ENCODE measurements around the gene FOXP1. TPM values are rescaled to one million over a fixed set of nuclear protein-coding genes. Genes with fewer than 3 reads are reported as not detected.

The FOXP1 gene
- total RNA-seq, 1 donor from 2014 or later, result 27.3 TPM

DNA sequence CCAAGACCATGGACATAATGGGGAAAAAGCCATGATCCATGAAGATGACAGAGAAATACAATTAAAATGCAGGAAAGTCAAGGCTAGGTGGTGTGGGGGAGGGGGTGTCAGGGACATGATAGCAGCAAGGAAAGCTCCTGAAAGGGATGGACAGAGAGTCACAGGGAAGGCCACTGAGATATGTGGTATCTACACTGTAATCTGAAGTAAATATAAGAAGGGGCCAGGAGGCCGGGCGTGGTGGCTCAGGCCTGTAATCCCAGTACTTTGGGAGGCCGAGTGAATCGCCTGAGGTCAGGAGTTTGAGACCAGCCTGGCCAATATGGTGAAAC, 62.5 kb downstream of the FOXP1 start:
- H3K27me3 Mint-ChIP-seq (ENCODE audit: insufficient read depth, low read depth), result no peaks in the 10 kb centered on the region
- peaks cover 4% of the 10 kb centered on the region for H3K36me3 Mint-ChIP-seq
- TF ChIP-seq, protein P1, sequence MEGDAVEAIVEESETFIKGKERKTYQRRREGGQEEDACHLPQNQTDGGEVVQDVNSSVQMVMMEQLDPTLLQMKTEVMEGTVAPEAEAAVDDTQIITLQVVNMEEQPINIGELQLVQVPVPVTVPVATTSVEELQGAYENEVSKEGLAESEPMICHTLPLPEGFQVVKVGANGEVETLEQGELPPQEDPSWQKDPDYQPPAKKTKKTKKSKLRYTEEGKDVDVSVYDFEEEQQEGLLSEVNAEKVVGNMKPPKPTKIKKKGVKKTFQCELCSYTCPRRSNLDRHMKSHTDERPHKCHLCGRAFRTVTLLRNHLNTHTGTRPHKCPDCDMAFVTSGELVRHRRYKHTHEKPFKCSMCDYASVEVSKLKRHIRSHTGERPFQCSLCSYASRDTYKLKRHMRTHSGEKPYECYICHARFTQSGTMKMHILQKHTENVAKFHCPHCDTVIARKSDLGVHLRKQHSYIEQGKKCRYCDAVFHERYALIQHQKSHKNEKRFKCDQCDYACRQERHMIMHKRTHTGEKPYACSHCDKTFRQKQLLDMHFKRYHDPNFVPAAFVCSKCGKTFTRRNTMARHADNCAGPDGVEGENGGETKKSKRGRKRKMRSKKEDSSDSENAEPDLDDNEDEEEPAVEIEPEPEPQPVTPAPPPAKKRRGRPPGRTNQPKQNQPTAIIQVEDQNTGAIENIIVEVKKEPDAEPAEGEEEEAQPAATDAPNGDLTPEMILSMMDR (IDR thresholded peaks at IDR 0.05), result no peak
- H3K9ac ChIP-seq, result no peak overlapping the region
- no peaks in the 10 kb centered on the region for H3K79me2 ChIP-seq (ENCODE audit: low read depth)
- no peaks in the 10 kb centered on the region for H3K36me3 ChIP-seq
- no peaks in the 10 kb centered on the region for H3K9me3 Mint-ChIP-seq
- H3K9me3 ChIP-seq (ENCODE audit: low read depth), result no peaks in the 10 kb centered on the region
- no peak overlapping the region for H3K27ac Mint-ChIP-seq
- H3F3A ChIP-seq (ENCODE audit: low read depth), result no peaks in the 10 kb centered on the region
- H3K4me3 Mint-ChIP-seq, result no peak overlapping the region
- peaks cover 32% of the 10 kb centered on the region for H4K20me1 ChIP-seq (ENCODE audit: low read depth)
- H3K4me2 ChIP-seq, result no peak overlapping the region
- H3K4me1 Mint-ChIP-seq, result peaks cover 44% of the 10 kb centered on the region
- H3K27me3 ChIP-seq, result no peaks in the 10 kb centered on the region
- no peak for DNase-seq (ENCODE audit: low spot score)
- H2AFZ ChIP-seq (replicated peaks), result no peak overlapping the region
- H3K27ac ChIP-seq, result no peak overlapping the region
- H3K4me3 ChIP-seq, result no peak overlapping the region
- peaks cover under 1% of the 10 kb centered on the region for H3K4me1 ChIP-seq

DNA sequence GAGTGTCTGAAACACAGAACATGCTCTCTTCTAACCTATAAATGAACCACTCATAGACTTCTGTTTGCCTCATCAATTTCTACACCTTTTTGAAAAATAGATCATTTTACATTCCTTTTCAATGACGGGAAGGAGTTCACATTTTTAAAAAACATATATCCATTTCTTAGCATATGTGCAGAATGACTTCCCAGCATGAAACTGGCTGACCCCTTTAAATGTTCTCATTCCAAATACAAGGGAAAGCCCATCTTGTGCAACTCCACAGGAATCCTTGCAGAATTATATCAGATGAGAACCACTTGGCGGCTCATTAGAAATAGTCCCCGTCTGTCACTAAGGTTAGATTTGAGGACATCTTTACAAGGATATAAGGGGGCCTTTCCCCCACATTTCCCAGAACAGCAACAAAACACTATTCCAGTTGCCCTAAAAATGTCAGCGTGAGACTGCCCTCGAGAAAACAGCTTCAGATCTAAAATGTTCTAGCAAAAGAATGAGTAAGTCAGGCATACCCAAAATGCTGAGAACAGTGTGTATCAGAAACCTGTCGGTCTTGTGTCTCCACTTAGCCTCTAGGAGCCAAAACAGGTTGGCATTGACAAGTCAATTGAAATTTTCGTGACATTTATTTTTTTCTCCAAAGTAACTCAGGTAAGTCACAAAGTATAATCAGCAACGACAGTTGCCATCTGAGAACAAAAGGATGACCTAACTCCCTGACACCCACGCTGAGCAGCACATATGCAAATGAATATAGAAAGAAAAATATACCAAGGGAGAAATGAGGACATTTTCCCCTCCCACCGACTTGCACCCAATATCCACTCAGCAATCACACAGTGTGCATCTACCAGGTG, 63.1 kb downstream of the FOXP1 start:
- TF ChIP-seq EZH2 (IDR thresholded peaks at IDR 0.05) (no peak), EZH2phosphoT487 (IDR thresholded peaks at IDR 0.05) (no peak)
- TF ChIP-seq, protein P1 (IDR thresholded peaks at IDR 0.05), result no peak

DNA sequence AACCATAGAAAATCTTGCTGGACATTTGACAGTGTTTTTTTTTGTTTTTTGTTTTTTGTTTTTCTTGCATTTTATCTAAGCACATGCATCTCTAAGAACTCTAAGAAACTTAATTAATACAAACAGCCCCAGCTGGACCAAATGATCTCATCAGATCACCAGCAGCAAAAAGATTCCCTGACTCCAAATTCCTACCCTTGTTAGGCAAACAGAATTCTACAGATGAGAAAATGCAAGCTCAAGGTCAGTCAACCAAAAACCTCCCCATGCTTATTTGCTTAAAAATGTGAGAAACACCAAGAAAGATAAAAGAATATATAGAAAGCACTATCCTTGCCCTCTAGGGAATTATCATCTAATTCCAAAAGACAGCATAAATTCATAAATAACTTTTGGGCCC, 65.4 kb downstream of the FOXP1 start:
- Mint-ChIP-seq H3K27me3 (ENCODE audit: insufficient read depth, low read depth) (no peaks in the 10 kb centered on the region), H3K27ac (no peak overlapping the region), H3K36me3 (peaks cover 4% of the 10 kb centered on the region), H3K4me1 (peaks cover 29% of the 10 kb centered on the region), H3K9me3 (no peaks in the 10 kb centered on the region), H3K4me3 (no peak overlapping the region)
- TF ChIP-seq EZH2 (IDR thresholded peaks at IDR 0.05) (no peak), EZH2phosphoT487 (IDR thresholded peaks at IDR 0.05) (no peak)
- TF ChIP-seq, protein P1 (IDR thresholded peaks at IDR 0.05), result no peak
- Histone ChIP-seq H3F3A (ENCODE audit: low read depth) (no peaks in the 10 kb centered on the region), H3K27me3 (no peaks in the 10 kb centered on the region), H3K4me3 (no peak overlapping the region), H2AFZ (replicated peaks) (no peak overlapping the region), H3K9me3 (ENCODE audit: low read depth) (no peaks in the 10 kb centered on the region), H3K27ac (no peak overlapping the region), H3K9ac (no peak overlapping the region), H3K4me2 (no peak overlapping the region), H3K79me2 (ENCODE audit: low read depth) (no peaks in the 10 kb centered on the region), H4K20me1 (ENCODE audit: low read depth) (peaks cover 29% of the 10 kb centered on the region), H3K36me3 (no peaks in the 10 kb centered on the region), H3K4me1 (peaks cover 10% of the 10 kb centered on the region)
- DNase-seq (ENCODE audit: low spot score), result no peak

More for the DNA sequence above, 63.1 kb downstream of the FOXP1 start:
- Histone ChIP-seq H2AFZ (replicated peaks) (no peak overlapping the region), H3K4me3 (no peak overlapping the region), H3K9ac (no peak overlapping the region), H3K27ac (no peak overlapping the region), H3K36me3 (no peaks in the 10 kb centered on the region), H4K20me1 (ENCODE audit: low read depth) (peaks cover 32% of the 10 kb centered on the region), H3K4me1 (peaks cover 4% of the 10 kb centered on the region), H3F3A (ENCODE audit: low read depth) (no peaks in the 10 kb centered on the region), H3K9me3 (ENCODE audit: low read depth) (no peaks in the 10 kb centered on the region), H3K79me2 (ENCODE audit: low read depth) (no peaks in the 10 kb centered on the region), H3K4me2 (no peak overlapping the region), H3K27me3 (no peaks in the 10 kb centered on the region)
- peaks cover 4% of the 10 kb centered on the region for H3K36me3 Mint-ChIP-seq
- H3K9me3 Mint-ChIP-seq, result no peaks in the 10 kb centered on the region
- DNase-seq (ENCODE audit: low spot score), result no peak
- peaks cover 44% of the 10 kb centered on the region for H3K4me1 Mint-ChIP-seq
- H3K4me3 Mint-ChIP-seq, result no peak overlapping the region
- H3K27me3 Mint-ChIP-seq (ENCODE audit: insufficient read depth, low read depth), result no peaks in the 10 kb centered on the region
- no peak overlapping the region for H3K27ac Mint-ChIP-seq

Measured in neural progenitor cell (in vitro differentiated cells).